ENCODE measurements around the gene SEPTIN12.

Gene SEPTIN12

GRCh38 chr16:4787627-4788482 lies at the start of gene SEPTIN12:
SEPTIN12 (minus strand) TSS chr16:4788345; CDS start chr16:4787645, 700 bp downstream.
- no peak for DNase-seq

- DNase-seq = no peak
Measured at GRCh38 chr16:4836727-4837126, 48.6 kb upstream of the SEPTIN12 start.

- DNase-seq = no peak
Measured at GRCh38 chr16:4833584-4833983, 45.4 kb upstream of the SEPTIN12 start.

- DNase-seq = no peak
Measured at GRCh38 chr16:4832698-4833343, 44.7 kb upstream of the SEPTIN12 start.

GRCh38 chr16:4831616-4832015 lies 43.5 kb upstream of the SEPTIN12 start:
- DNase-seq = no peak

- no peak for DNase-seq
Measured at GRCh38 chr16:4830408-4830807, 42.3 kb upstream of the SEPTIN12 start.

GRCh38 chr16:4828567-4829321 lies 40.6 kb upstream of the SEPTIN12 start:
- DNase-seq = no peak

GRCh38 chr16:4826980-4827379 lies 38.8 kb upstream of the SEPTIN12 start:
- no peak for DNase-seq

- no peak for DNase-seq
Measured at GRCh38 chr16:4826526-4826925, 38.4 kb upstream of the SEPTIN12 start.

- no peak for DNase-seq
Measured at GRCh38 chr16:4825196-4825595, 37.1 kb upstream of the SEPTIN12 start.

- no peak for DNase-seq
Measured at GRCh38 chr16:4820652-4821051, 32.5 kb upstream of the SEPTIN12 start.

- no peak for DNase-seq
Measured at GRCh38 chr16:4814542-4815173, 26.5 kb upstream of the SEPTIN12 start.

GRCh38 chr16:4814046-4814445 lies 25.9 kb upstream of the SEPTIN12 start:
- no peak for DNase-seq

GRCh38 chr16:4813251-4814003 lies 25.3 kb upstream of the SEPTIN12 start:
- no peak for DNase-seq

GRCh38 chr16:4811773-4812172 lies 23.6 kb upstream of the SEPTIN12 start:
- no peak for DNase-seq

GRCh38 chr16:4811242-4811641 lies 23.1 kb upstream of the SEPTIN12 start:
- DNase-seq = no peak

- no peak for DNase-seq
Measured at GRCh38 chr16:4806280-4806679, 18.1 kb upstream of the SEPTIN12 start.

GRCh38 chr16:4805231-4805630 lies 17.1 kb upstream of the SEPTIN12 start:
- no peak for DNase-seq

- DNase-seq = no peak
Measured at GRCh38 chr16:4803898-4804762, 16.0 kb upstream of the SEPTIN12 start.

GRCh38 chr16:4803401-4803844 lies 15.3 kb upstream of the SEPTIN12 start:
- no peak for DNase-seq

GRCh38 chr16:4802659-4803287 lies 14.6 kb upstream of the SEPTIN12 start:
- peak; percentile 88 for DNase-seq

Measured in CD4-positive, alpha-beta T cell treated with Interleukin-12 subunit alpha and Interleukin-12 subunit beta, for 1 hour (primary cell).